Measurements from ENCODE around the gene BOLA2. TPM values are rescaled to one million over a fixed set of nuclear protein-coding genes. Genes with fewer than 3 reads are reported as not detected.
"Not testable (repeated sequence)": the region's sequence is repeated elsewhere in the genome, so short reads cannot be mapped to it uniquely, and the experiment has no call there.

Gene BOLA2
- total RNA-seq, 1 experiment from 2014 or later: 93.1 TPM

- H4K20me1 ChIP-seq (ENCODE audit: low read length); BruUV-seq (replicated peaks); H3K36me3 ChIP-seq (ENCODE audit: low read depth, low read length); DNase-seq; H3K79me2 ChIP-seq (ENCODE audit: low read length); CTCF ChIA-PET; H3K4me2 ChIP-seq (ENCODE audit: low read length); H3F3A ChIP-seq (ENCODE audit: low read length, unreplicated experiment); H3K9me2 ChIP-seq (replicated peaks; ENCODE audit: low read length); H3K27ac ChIP-seq (ENCODE audit: low read length); H3K27me3 ChIP-seq (ENCODE audit: low read length); H2AFZ ChIP-seq (ENCODE audit: low read length); H3K9ac ChIP-seq (ENCODE audit: low read length); H3K4me1 ChIP-seq (ENCODE audit: insufficient read depth, low read length); H3K4me3 ChIP-seq (ENCODE audit: low read length); intact Hi-C loops (cut with micrococcal nuclease); H3K9me3 ChIP-seq (ENCODE audit: low read length); POLR2A ChIA-PET (ENCODE audit: unreplicated experiment): not testable (repeated sequence)
- ATAC-seq: peak; percentile 21
Observed at GRCh38 chr16:29465985-29466824, 12.1 kb upstream of the BOLA2 start.

GRCh38 chr16:29460647-29461030 is 6.5 kb upstream of the BOLA2 start:
- BruUV-seq (replicated peaks); H3K9me2 ChIP-seq (replicated peaks; ENCODE audit: low read length); POLR2A ChIA-PET (ENCODE audit: unreplicated experiment); H3K36me3 ChIP-seq (ENCODE audit: low read depth, low read length); H4K20me1 ChIP-seq (ENCODE audit: low read length); H2AFZ ChIP-seq (ENCODE audit: low read length); ATAC-seq; H3K79me2 ChIP-seq (ENCODE audit: low read length); DNase-seq; H3K9me3 ChIP-seq (ENCODE audit: low read length); H3K4me2 ChIP-seq (ENCODE audit: low read length); H3F3A ChIP-seq (ENCODE audit: low read length, unreplicated experiment); H3K27ac ChIP-seq (ENCODE audit: low read length); H3K4me3 ChIP-seq (ENCODE audit: low read length); CTCF ChIA-PET; H3K27me3 ChIP-seq (ENCODE audit: low read length); intact Hi-C loops (cut with micrococcal nuclease); H3K4me1 ChIP-seq (ENCODE audit: insufficient read depth, low read length); H3K9ac ChIP-seq (ENCODE audit: low read length): not testable (repeated sequence)

- peak; percentile 72 for ATAC-seq
- DNase-seq; H3K9me3 ChIP-seq (ENCODE audit: low read length); H3K27me3 ChIP-seq (ENCODE audit: low read length); H3K4me2 ChIP-seq (ENCODE audit: low read length); H2AFZ ChIP-seq (ENCODE audit: low read length); BruUV-seq (replicated peaks); H3K79me2 ChIP-seq (ENCODE audit: low read length); H3K9me2 ChIP-seq (replicated peaks; ENCODE audit: low read length); H3K4me1 ChIP-seq (ENCODE audit: insufficient read depth, low read length); H3K36me3 ChIP-seq (ENCODE audit: low read depth, low read length); H3F3A ChIP-seq (ENCODE audit: low read length, unreplicated experiment); H3K9ac ChIP-seq (ENCODE audit: low read length); POLR2A ChIA-PET (ENCODE audit: unreplicated experiment); H3K27ac ChIP-seq (ENCODE audit: low read length); H3K4me3 ChIP-seq (ENCODE audit: low read length); intact Hi-C loops (cut with micrococcal nuclease); CTCF ChIA-PET; H4K20me1 ChIP-seq (ENCODE audit: low read length): not testable (repeated sequence)
Observed at GRCh38 chr16:29459706-29460646, 5.8 kb upstream of the BOLA2 start, which contains the start of gene SULT1A4. Gene SULT1A4, plus strand, starts transcription at chr16:29459913. Its CDS starts 1,473 bp downstream, at chr16:29461386.

GRCh38 chr16:29457660-29458059 is 3.5 kb upstream of the BOLA2 start:
- CTCF ChIA-PET: not testable (repeated sequence)

GRCh38 chr16:29454828-29455227 is 677 bp upstream of the BOLA2 start:
- H4K20me1 ChIP-seq (ENCODE audit: low read length); H3K27me3 ChIP-seq (ENCODE audit: low read length); H3K9me3 ChIP-seq (ENCODE audit: low read length); intact Hi-C loops (cut with micrococcal nuclease); H3K27ac ChIP-seq (ENCODE audit: low read length); H3K4me3 ChIP-seq (ENCODE audit: low read length); H3K79me2 ChIP-seq (ENCODE audit: low read length); H3K36me3 ChIP-seq (ENCODE audit: low read depth, low read length); POLR2A ChIA-PET (ENCODE audit: unreplicated experiment); H3K4me1 ChIP-seq (ENCODE audit: insufficient read depth, low read length); H3F3A ChIP-seq (ENCODE audit: low read length, unreplicated experiment); H3K4me2 ChIP-seq (ENCODE audit: low read length); H3K9me2 ChIP-seq (replicated peaks; ENCODE audit: low read length); H3K9ac ChIP-seq (ENCODE audit: low read length); CTCF ChIA-PET; H2AFZ ChIP-seq (ENCODE audit: low read length); DNase-seq; BruUV-seq (replicated peaks): not testable (repeated sequence)
- ATAC-seq: peak; percentile 72

More at GRCh38 chr16:29457660-29458059, 3.5 kb upstream of the BOLA2 start:
- H4K20me1 ChIP-seq (ENCODE audit: low read length); H3K9ac ChIP-seq (ENCODE audit: low read length); H3K4me3 ChIP-seq (ENCODE audit: low read length); H3K4me2 ChIP-seq (ENCODE audit: low read length); H2AFZ ChIP-seq (ENCODE audit: low read length); BruUV-seq (replicated peaks); ATAC-seq; H3K9me2 ChIP-seq (replicated peaks; ENCODE audit: low read length); H3F3A ChIP-seq (ENCODE audit: low read length, unreplicated experiment); intact Hi-C loops (cut with micrococcal nuclease); H3K79me2 ChIP-seq (ENCODE audit: low read length); H3K9me3 ChIP-seq (ENCODE audit: low read length); H3K27ac ChIP-seq (ENCODE audit: low read length); H3K4me1 ChIP-seq (ENCODE audit: insufficient read depth, low read length); POLR2A ChIA-PET (ENCODE audit: unreplicated experiment); H3K27me3 ChIP-seq (ENCODE audit: low read length); DNase-seq; H3K36me3 ChIP-seq (ENCODE audit: low read depth, low read length): not testable (repeated sequence)

GRCh38 chr16:29453754-29454153 is 397 bp downstream of the BOLA2 start:
- POLR2A ChIA-PET (ENCODE audit: unreplicated experiment): not testable (repeated sequence)

More at GRCh38 chr16:29453754-29454153, 397 bp downstream of the BOLA2 start:
- CTCF ChIA-PET; intact Hi-C loops (cut with micrococcal nuclease); H3K4me2 ChIP-seq (ENCODE audit: low read length); H3K4me1 ChIP-seq (ENCODE audit: insufficient read depth, low read length); H3K9ac ChIP-seq (ENCODE audit: low read length); DNase-seq; H3F3A ChIP-seq (ENCODE audit: low read length, unreplicated experiment); H3K27ac ChIP-seq (ENCODE audit: low read length); H3K79me2 ChIP-seq (ENCODE audit: low read length); H2AFZ ChIP-seq (ENCODE audit: low read length); BruUV-seq (replicated peaks); H3K27me3 ChIP-seq (ENCODE audit: low read length); H3K4me3 ChIP-seq (ENCODE audit: low read length); H3K36me3 ChIP-seq (ENCODE audit: low read depth, low read length); H3K9me3 ChIP-seq (ENCODE audit: low read length); H3K9me2 ChIP-seq (replicated peaks; ENCODE audit: low read length); H4K20me1 ChIP-seq (ENCODE audit: low read length): not testable (repeated sequence)
- ATAC-seq: peak; percentile 35

All from PC-3 (cell line).